HG03135 (cell line): ENCODE measurements around the gene RTN4IP1.
"Not testable (repeated sequence)": the region's sequence is repeated elsewhere in the genome, so short reads cannot be mapped to it uniquely, and the experiment has no call there.

Experiments used
- ATAC-seq: cut with Tn5 transposase; IDR thresholded peaks from one replicate; pipeline ENCODE4 v1.9.1; 2021; ENCODE audit warnings: mild to moderate bottlenecking, moderate library complexity; ENCODE audit not compliant: unreplicated experiment

RTN4IP1 gene

GRCh38 chr6:106586815-106587415 lies 42.4 kb downstream of the RTN4IP1 start:
- ATAC-seq, result no peak

- no peak for ATAC-seq
Observed at GRCh38 chr6:106581468-106581867, 47.8 kb downstream of the RTN4IP1 start.

GRCh38 chr6:106579281-106579680 lies 50.0 kb downstream of the RTN4IP1 start:
- no peak for ATAC-seq

- ATAC-seq, result no peak
Observed at GRCh38 chr6:106574741-106575458, 54.4 kb downstream of the RTN4IP1 start.

GRCh38 chr6:106572875-106573585 lies 56.3 kb downstream of the RTN4IP1 start:
- no peak for ATAC-seq

GRCh38 chr6:106572436-106572835 lies 56.9 kb downstream of the RTN4IP1 start:
- ATAC-seq, result no peak

- ATAC-seq, result no peak
Observed at GRCh38 chr6:106569428-106569827, 59.9 kb downstream of the RTN4IP1 start.

GRCh38 chr6:106568530-106568929 lies 60.8 kb downstream of the RTN4IP1 start:
- no peak for ATAC-seq

GRCh38 chr6:106564476-106564875 lies 64.8 kb downstream of the RTN4IP1 start:
- ATAC-seq, result no peak

- ATAC-seq, result no peak
Observed at GRCh38 chr6:106563614-106564013, 65.7 kb downstream of the RTN4IP1 start.

- ATAC-seq, result no peak
Observed at GRCh38 chr6:106561686-106562405, 67.5 kb downstream of the RTN4IP1 start.

- no peak for ATAC-seq
Observed at GRCh38 chr6:106560996-106561685, 68.2 kb downstream of the RTN4IP1 start.

GRCh38 chr6:106559659-106560058 lies 69.6 kb downstream of the RTN4IP1 start:
- not testable (repeated sequence) for ATAC-seq

GRCh38 chr6:106558364-106558763 lies 70.9 kb downstream of the RTN4IP1 start:
- ATAC-seq, result no peak

GRCh38 chr6:106557837-106558236 lies 71.5 kb downstream of the RTN4IP1 start:
- no peak for ATAC-seq

GRCh38 chr6:106556368-106556960 lies 72.8 kb downstream of the RTN4IP1 start:
- ATAC-seq, result no peak

GRCh38 chr6:106555767-106556166 lies 73.5 kb downstream of the RTN4IP1 start:
- no peak for ATAC-seq

- no peak for ATAC-seq
Observed at GRCh38 chr6:106553440-106553839, 75.9 kb downstream of the RTN4IP1 start.

GRCh38 chr6:106551155-106551554 lies 78.1 kb downstream of the RTN4IP1 start:
- ATAC-seq, result no peak

GRCh38 chr6:106549521-106549920 lies 79.8 kb downstream of the RTN4IP1 start:
- no peak for ATAC-seq
